A549 (cell line): Measurements from ENCODE around the gene ANKRD10.
"Not testable (repeated sequence)": the region's sequence is repeated elsewhere in the genome, so short reads cannot be mapped to it uniquely, and the experiment has no call there.

ENCODE experiments used
- BHLHE40 ChIP-seq: IDR thresholded peaks from 2 replicates; pipeline ENCODE4 v1.6.1; 2012; ENCODE audit warnings: low read depth, low read length, inconsistent platforms
- CTCF ChIP-seq: fragments of >200 bp; sonication (Bioruptor Twin); formaldehyde crosslinking; IDR thresholded peaks from 3 replicates; pipeline ENCODE4 v1.5.1; 2016
- EP300 ChIP-seq, 2 experiments: fragments of >200 bp; sonication (Bioruptor Twin); formaldehyde crosslinking; IDR thresholded peaks; 2 replicates in 1 of 2; 3 replicates in 1 of 2; pipeline ENCODE4 v1.6.1; 2016 to 2017
- JUN ChIP-seq, 2 experiments: fragments of >200 bp; sonication (Bioruptor Twin); formaldehyde crosslinking; IDR thresholded peaks; 2 replicates in 1 of 2; 3 replicates in 1 of 2; pipeline ENCODE4 v1.6.1; 2016 to 2017
- POLR2A ChIP-seq: IDR thresholded peaks from 2 replicates; pipeline ENCODE4 v1.6.1; 2012; ENCODE audit warnings: mild to moderate bottlenecking, low read length

- not testable (repeated sequence) for TF ChIP-seq BHLHE40; POLR2A; EP300 (IDR thresholded peaks at IDR 0.05); JUN (IDR thresholded peaks at IDR 0.05); CTCF
Observed at GRCh38 chr13:110947338-110947737, 32.5 kb upstream of the ANKRD10 start.
